CD4-positive, alpha-beta T cell treated with Interleukin-4 for 1 hour (primary cell): ENCODE data around the gene EMID1.
"Not testable (repeated sequence)": the region's sequence is repeated elsewhere in the genome, so short reads cannot be mapped to it uniquely, and the experiment has no call there.

Experiments
- DNase-seq, 2 donors: peaks; one replicate each; pipeline ENCODE4 v3.0.0-alpha.2; 2020 to 2022

Gene EMID1

GRCh38 chr22:29211466-29211865, 5.8 kb downstream of the EMID1 start:
- no peak for DNase-seq

GRCh38 chr22:29212743-29213142, 7.0 kb downstream of the EMID1 start:
- DNase-seq: no peak

GRCh38 chr22:29213493-29213892, 7.8 kb downstream of the EMID1 start:
- no peak for DNase-seq

GRCh38 chr22:29214232-29214631, 8.5 kb downstream of the EMID1 start:
- no peak for DNase-seq

DNA sequence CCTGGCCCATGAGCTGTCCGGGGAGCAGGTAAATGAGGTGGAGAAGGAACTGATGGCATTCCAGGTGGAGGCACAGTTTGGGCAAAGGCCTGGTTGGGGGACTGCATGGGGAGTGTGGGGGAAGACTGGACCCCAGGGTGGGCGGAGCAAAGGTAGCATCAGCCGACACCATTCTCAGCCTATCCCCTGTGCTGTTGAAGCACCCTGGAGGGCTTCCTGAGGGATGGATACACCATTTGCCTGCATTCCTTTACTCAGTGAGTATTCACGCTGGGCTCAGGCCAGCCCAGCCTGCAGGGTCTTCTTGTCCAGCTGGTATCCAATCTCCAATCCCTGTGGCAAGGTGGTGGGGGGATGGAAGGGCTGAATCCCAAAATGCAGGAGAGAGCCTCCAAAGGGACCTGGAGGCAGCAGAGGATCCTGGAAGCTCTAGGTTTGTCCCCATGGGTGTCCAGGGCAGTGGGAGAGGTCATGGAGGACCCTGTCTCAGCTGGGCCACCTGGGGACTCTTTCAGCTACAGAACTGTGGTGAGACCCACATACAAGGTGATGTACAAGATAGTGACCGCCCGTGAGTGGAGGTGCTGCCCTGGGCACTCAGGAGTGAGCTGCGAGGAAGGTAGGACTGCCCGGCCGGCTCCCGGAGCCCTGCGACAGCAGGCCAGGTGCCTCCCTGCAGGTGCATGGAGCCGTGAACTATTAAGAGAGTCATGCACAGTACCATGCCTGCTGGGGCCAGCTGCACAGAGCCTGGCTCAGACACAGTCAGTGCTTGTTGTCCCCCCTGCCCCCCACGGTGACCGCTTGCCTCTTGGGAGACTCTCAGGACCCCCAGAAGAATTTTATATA, 9.5 kb downstream of the EMID1 start:
- no peak for DNase-seq

GRCh38 chr22:29216011-29216872, 10.5 kb downstream of the EMID1 start:
- no peak for DNase-seq

DNA sequence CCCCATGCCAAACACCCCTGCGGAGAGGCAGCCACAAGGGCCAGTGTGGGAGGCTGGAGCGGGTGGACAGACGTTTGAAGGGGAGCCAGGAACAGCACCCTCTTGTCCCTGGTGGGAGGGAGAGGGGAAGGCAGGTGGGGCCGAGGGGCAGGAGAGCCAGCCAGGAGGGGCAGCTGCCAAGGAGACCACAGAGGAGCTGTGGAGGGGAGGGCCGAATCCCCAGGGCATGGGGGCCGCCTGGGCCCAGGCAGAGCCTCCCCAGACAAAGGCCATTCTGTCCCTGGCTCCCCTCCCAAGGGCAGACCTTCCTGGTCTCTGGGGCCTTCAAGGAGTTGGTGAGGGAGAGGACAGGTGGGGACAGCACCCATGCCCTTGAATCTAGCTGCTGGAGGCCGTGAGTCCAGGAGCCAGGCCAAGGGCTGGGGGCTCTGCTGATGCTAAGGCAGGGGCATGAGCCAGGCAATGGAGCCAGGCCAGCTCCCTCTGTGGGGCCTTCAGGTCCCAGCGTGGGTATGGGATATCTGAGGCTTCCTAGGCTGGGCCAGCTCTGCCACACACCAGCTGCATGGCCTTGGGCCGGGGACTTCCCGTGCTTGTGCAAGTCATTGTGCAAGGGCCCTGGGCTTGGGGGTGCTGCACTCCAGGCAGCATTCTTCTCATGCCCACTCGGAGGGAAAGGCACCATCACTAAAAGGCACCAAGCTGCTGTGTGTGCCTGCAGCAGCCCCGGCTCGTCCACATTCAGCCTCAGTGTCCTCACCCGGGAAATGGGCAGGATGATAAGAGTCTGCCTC, 11.4 kb downstream of the EMID1 start:
- no peak for DNase-seq

DNA sequence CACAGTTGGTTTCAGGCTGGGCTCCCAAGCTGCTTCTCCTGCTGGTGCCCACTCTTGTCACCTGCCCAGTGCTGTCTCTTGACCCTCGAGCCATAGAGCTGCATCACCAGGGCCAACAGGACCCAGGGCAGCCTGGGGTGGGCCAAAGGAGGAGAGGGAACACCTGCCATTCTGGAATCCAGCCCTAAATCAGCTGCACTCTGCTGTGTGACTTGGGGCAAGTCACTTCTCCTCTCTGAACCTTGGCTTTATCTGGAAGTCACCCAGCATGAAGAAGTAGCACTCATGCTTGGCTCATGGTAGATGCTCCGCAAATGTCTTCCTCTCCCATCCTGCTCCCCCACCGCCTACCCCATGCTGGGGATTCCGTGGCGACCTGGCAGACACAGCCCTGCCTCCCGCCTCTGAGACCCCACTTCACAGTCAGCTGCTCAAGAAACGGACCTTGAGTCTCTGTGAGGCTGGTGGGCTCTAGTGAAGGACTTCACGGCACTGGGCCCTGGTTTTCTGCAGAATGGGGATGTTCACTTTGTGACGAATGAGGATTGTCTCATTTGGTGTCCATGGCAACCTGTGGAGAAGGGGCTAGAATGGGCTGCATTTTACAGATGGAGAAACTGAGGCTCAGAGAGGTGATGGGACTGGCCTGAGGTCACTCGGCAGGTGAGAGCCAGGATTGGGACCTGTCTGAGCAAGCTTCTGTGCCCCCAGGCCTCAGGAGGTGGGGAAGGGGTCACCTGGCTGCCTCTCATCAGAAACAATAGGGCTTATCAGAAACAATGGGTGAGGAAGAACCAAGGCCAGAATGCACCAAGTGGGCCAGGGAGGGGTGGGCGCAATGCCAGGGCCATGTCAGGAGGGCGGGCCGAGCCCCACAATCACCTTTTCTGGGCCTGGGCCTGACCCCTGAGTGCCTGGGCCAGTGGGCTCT, 12.4 kb downstream of the EMID1 start:
- no peak for DNase-seq

DNA sequence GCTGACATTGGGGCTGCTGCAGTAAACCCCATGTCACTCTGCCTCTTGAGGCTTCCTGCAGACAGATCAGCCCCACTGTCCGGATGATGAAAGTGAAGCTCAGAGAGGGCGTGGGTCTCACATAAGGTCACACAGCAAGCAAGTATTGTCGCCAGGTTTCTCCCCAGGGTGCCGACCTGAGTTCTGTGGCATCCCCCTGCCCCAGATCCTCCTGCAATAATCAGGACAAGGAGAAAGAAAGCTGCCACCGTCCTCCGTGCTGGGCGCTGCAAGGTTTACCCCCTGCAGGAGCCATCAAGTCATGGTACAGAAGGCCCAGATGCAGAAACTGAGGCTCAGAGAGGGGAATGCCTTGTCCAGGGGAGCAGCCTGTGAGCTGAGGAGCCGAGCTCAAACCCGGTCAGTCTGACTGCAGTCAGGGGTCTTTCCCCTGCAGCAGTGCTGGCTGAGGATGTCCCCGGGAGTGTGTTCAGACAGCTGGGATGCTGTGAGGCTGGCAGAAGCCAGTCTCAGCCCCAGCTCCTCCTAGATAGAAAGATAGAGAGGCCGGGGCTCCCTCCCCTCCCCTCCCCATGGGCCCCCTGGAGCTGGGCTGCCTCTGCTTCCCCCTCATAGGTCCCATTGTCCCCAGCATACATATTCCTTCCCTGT, 13.2 kb downstream of the EMID1 start:
- no peak for DNase-seq

GRCh38 chr22:29219409-29219782, 13.7 kb downstream of the EMID1 start:
- DNase-seq: not testable (repeated sequence)

DNA sequence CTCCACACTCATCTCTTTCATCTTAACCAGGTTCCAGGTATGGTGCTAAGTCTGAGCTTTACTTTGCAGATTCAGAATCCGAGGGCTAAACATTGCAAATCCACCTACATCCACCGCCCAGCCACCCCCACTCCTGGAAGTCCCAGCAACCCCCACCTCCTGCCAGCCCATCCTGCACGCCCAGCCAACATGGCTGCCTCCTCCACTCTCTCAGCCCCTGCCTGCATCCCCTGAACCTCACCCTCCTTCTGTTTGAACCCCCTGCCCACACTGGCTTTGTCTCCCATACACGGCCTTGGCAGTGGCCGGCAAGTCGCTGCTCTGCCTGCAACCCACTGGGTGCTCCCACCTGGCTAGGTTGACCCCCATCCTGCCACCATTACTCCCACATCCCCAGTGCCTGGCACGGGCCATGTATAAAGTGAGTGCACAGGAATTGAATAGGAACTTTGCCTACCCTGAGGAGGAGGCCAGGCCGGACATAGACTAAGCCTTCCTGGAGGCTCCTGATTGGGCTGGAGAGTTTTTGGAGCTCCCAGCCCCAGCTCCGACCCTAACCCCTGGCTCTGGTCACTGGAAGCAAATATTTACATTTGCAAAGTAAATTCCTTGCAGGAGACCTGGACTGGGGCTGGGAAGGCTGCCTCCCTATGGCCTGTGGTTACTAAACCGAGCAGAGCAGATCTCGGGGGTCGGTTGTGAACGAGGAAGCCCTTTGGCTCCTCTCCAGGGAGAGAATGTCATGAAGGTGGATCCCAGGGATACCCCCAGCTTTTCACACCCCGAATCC, 14.4 kb downstream of the EMID1 start:
- DNase-seq: no peak

DNA sequence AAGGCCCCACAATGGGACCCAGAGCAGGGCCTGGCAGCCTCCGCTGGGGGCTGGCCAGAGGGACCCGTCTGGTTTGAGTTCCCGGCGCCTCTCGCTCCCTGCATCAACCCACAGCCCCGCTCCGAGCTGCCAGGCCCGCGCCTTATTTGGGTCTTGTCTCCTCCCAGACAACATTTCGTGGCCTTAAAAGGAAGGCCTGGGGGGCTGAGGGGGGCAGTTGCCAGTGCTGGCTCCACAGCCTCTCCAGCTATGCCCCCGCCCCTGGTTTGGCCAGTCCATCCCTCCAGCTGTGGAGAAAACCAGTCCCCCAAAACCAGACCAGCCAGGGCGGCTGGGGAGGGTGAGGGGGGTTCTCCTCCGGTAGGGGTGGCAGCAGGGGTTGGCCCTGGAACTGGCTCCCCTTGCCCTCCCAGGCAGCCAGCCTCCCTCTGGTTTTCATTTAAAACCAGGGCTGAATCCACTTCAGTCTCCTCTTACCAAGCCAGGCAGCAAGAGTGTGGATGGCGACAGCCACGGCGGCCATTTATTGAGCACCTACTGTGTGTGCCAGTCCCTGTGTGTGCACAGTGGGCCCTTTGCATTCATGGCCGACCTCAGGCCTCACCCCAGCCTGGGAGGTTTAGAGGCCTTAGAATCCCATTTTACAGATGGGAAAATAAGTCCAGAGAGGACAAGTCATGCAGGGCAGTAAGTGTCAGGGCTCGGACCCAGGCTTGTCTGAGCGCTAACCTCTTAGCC, 18.6 kb downstream of the EMID1 start:
- no peak for DNase-seq

DNA sequence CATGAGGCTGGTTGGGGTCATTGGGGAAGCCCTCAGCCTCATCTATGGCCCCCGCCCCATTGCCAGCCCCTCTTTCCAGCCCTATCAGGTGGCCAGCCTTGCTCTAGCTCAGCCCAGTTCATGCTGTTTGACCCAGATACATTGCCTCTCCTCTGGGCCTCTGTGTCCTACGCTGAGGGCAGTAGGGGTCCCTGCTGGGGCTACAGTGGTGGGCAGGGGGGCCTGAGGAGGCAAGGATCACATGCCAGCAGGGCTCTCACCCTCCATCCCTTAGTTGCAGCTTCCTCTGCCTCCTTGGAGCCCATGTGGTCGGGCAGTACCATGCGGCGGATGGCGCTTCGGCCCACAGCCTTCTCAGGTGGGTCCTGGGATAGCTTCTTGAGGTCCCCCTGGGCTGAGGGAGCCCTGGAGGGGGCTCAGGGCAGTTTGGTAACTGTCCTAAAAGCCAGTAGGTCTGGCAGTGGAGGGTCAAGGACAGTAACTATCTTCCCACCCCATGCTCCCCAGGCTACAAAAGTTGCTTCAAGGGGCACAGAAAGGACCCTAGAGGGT, 19.2 kb downstream of the EMID1 start:
- DNase-seq: no peak

- no peak for DNase-seq
Observed at GRCh38 chr22:29225422-29226090, 19.9 kb downstream of the EMID1 start.

- no peak for DNase-seq
Observed at GRCh38 chr22:29226351-29226981, 20.8 kb downstream of the EMID1 start.

DNA sequence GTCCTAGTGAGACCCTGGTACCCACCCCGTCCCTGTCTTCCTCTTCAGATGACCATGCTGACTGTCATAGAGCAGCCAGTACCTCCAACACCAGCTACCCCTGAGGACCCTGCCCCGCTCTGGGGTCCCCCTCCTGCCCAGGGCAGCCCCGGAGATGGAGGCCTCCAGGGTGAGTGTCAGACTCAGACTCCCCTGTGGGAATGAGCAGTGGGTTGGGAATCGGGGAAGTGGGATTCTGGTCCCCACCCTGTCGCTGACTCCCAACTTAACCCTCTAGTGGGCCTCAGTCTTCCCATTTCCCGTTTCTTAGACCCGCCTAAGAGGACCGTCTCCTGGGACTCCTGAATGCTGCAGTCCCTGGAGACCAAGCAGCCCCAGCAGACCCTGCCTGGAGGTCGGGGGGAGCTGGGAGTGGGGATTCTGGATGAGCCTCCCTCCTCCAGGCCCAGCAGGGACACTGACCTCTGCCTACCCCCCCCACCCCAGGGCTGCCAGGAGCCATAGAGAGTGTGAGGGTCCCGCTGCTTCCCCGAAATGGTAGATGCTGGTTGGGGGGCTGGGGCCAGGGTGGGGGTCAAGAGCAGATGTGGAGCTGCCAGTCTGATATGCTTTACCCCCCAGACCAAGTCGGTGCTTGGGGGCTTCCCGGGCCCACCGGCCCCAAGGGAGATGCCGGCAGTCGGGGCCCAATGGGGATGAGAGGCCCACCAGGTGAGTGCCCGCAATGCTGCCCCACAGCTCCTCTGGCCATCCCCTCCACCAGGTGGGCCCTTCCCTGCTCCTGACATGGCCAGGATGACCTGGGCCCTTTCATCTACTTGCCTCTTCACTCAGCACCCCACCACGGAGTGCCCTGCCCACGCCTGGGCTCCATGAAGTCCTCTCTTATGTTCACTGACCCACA, 25.5 kb downstream of the EMID1 start:
- no peak for DNase-seq
